DOHH2 (cell line): ENCODE measurements around the gene PHRF1.

Source experiments
- H3F3A ChIP-seq: fragments of 200-600 bp; sonication (generic), shearing (Covaris generic); 2 replicates; pipeline ENCODE4 v1.6.0; 2016; ENCODE audit warnings: antibody characterized with exemption, mild to moderate bottlenecking; ENCODE audit not compliant: control insufficient read depth, insufficient read depth
- H3K27ac ChIP-seq: fragments of 200-600 bp; sonication (generic); 2 replicates; pipeline ENCODE4 v1.5.1; 2014; ENCODE audit warnings: low read depth, mild to moderate bottlenecking, low read length, moderate library complexity
- H3K27me3 ChIP-seq: fragments of 200-600 bp; sonication (generic); 2 replicates; pipeline ENCODE4 v1.6.1; 2014; ENCODE audit warnings: mild to moderate bottlenecking, low read length, mixed read lengths; ENCODE audit not compliant: control insufficient read depth
- H3K36me3 ChIP-seq: fragments of 200-600 bp; sonication (generic); 2 replicates; pipeline ENCODE4 v1.6.1; 2014; ENCODE audit warnings: mild to moderate bottlenecking, low read length, moderate library complexity, mixed read lengths; ENCODE audit not compliant: control insufficient read depth
- H3K4me1 ChIP-seq: fragments of 200-600 bp; sonication (generic); 2 replicates; pipeline ENCODE4 v1.6.1; 2014; ENCODE audit warnings: mild to moderate bottlenecking, low read length, mixed read lengths; ENCODE audit not compliant: control insufficient read depth
- H3K4me2 ChIP-seq: fragments of 200-600 bp; sonication (generic); 2 replicates; pipeline ENCODE4 v1.6.0; 2014; ENCODE audit warnings: mild to moderate bottlenecking, low read length, moderate library complexity
- H3K4me3 ChIP-seq: fragments of 200-600 bp; sonication (generic); 2 replicates; pipeline ENCODE4 v1.5.1; 2014; ENCODE audit warnings: mild to moderate bottlenecking, low read length, mixed read lengths
- H3K79me2 ChIP-seq: fragments of 200-600 bp; sonication (generic); 2 replicates; pipeline ENCODE4 v1.6.1; 2014; ENCODE audit warnings: mild to moderate bottlenecking, low read length, mixed read lengths; ENCODE audit not compliant: control insufficient read depth
- H3K9me2 ChIP-seq: fragments of 200-600 bp; sonication (generic); replicated peaks from 2 replicates; pipeline ENCODE4 v1.6.1; 2014; ENCODE audit warnings: mild to moderate bottlenecking, low read length, mixed read lengths; ENCODE audit not compliant: control insufficient read depth
- H3K9me3 ChIP-seq: fragments of 200-600 bp; sonication (generic); 2 replicates; pipeline ENCODE4 v1.6.1; 2014; ENCODE audit warnings: antibody characterized with exemption, low read length, mixed read lengths; ENCODE audit not compliant: control insufficient read depth, insufficient read depth
- H4K20me1 ChIP-seq: fragments of 200-600 bp; sonication (generic); 2 replicates; pipeline ENCODE4 v1.6.0; 2014; ENCODE audit warnings: low read depth, mild to moderate bottlenecking, antibody characterized with exemption, low read length, moderate library complexity; ENCODE audit not compliant: control insufficient read depth, insufficient read depth
- EZH2phosphoT487 ChIP-seq: fragments of 200-600 bp; sonication (generic); IDR thresholded peaks from 2 replicates; pipeline ENCODE4 v1.6.1; 2017; ENCODE audit warnings: borderline replicate concordance, mild to moderate bottlenecking, antibody characterized with exemption, low read length, moderate library complexity, mixed read lengths
- TF ChIP-seq, protein P1 (sequence below): fragments of 200-600 bp; sonication (generic); IDR thresholded peaks from one replicate; pipeline ENCODE4 v1.5.1; 2014; ENCODE audit warnings: antibody characterized with exemption, mild to moderate bottlenecking, low read depth, low read length; ENCODE audit not compliant: poor library complexity, severe bottlenecking

The PHRF1 gene

DNA sequence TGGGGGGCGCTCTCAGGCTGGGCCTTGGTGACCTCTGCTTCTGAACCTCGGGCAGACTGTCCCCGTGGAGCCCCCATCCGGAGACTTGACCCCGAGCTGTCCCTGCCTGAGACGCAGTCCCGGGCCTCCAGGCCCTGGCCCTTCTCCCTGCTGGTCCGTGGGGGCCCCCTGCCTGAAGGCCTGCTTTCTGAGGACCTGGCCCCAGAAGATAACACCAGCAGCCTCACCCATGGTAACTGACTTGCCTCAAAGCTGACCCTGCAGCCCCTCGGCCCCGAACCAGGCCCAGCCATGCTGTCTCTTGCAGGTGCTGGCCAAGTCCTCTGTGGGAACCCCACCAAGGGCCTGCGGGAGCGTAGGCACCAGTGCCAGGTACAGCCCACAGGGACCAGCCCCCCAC is 24.7 kb upstream of the PHRF1 start:
- Histone ChIP-seq H3K4me3 (no peak overlapping the region), H3K4me1 (peaks cover 23% of the 10 kb centered on the region), H3K27me3 (peaks cover 15% of the 10 kb centered on the region), H3K4me2 (no peak overlapping the region), H3K36me3 (no peaks in the 10 kb centered on the region), H3K9me2 (no peaks in the 10 kb centered on the region), H3K79me2 (no peaks in the 10 kb centered on the region), H3F3A (no peaks in the 10 kb centered on the region), H3K27ac (no peak overlapping the region), H3K9me3 (no peaks in the 10 kb centered on the region), H4K20me1 (no peaks in the 10 kb centered on the region)
- no peak for TF ChIP-seq EZH2phosphoT487
- TF ChIP-seq, protein P1, sequence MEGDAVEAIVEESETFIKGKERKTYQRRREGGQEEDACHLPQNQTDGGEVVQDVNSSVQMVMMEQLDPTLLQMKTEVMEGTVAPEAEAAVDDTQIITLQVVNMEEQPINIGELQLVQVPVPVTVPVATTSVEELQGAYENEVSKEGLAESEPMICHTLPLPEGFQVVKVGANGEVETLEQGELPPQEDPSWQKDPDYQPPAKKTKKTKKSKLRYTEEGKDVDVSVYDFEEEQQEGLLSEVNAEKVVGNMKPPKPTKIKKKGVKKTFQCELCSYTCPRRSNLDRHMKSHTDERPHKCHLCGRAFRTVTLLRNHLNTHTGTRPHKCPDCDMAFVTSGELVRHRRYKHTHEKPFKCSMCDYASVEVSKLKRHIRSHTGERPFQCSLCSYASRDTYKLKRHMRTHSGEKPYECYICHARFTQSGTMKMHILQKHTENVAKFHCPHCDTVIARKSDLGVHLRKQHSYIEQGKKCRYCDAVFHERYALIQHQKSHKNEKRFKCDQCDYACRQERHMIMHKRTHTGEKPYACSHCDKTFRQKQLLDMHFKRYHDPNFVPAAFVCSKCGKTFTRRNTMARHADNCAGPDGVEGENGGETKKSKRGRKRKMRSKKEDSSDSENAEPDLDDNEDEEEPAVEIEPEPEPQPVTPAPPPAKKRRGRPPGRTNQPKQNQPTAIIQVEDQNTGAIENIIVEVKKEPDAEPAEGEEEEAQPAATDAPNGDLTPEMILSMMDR: no peak

DNA sequence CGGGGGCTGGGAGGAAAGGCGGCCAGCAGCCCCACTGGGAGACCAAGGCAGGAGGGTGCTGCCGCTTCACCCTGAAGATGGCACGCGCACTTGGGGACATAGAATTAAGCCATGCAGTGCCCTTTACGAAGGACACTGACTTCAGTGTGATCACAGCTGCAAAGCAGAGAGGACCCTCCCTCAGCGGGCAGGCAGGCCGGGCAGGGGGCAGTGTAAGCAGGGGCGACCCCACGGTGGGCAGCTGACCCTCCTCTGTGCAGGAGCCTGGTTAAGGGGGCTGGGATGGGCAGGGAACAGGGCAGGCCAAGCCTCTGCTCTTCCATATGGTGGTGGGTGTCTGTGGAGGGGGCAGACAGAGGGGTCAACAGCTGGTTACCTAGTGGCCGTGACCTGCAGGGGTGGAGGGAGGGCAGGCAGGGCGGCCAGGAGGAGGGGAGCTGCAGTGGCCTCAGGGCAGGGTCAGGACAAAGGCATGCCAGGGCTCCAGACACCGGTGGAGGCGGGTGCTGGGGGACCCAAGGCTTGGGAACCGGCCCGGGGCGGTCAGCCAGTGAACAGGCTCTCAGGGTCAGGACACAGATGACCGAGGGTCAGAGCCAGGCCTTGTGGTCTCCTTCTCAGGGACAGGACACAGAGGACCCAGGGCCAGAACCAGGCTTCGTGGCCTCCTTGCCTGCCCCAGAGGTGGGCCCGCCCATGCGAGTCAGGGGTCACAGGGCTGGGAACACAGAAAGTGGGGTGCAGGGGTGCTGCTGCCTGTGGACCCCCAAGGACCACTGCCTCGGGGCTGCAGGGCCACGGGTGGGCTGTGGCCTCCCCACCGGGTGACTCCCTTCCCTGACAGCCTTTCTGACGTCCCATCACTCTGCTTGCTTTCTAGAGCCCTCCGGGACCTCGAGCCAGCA is 22.9 kb upstream of the PHRF1 start:
- H3K4me2 ChIP-seq: no peak overlapping the region
- H3K79me2 ChIP-seq: no peaks in the 10 kb centered on the region
- H3K36me3 ChIP-seq: no peaks in the 10 kb centered on the region
- H3K4me1 ChIP-seq: peaks cover 23% of the 10 kb centered on the region
- no peaks in the 10 kb centered on the region for H3K9me3 ChIP-seq
- H3F3A ChIP-seq: no peaks in the 10 kb centered on the region
- peaks cover 32% of the 10 kb centered on the region for H3K27me3 ChIP-seq
- no peaks in the 10 kb centered on the region for H3K9me2 ChIP-seq
- H4K20me1 ChIP-seq: no peaks in the 10 kb centered on the region
- no peak overlapping the region for H3K4me3 ChIP-seq
- TF ChIP-seq EZH2phosphoT487: no peak
- TF ChIP-seq, protein P1: no peak
- H3K27ac ChIP-seq: no peak overlapping the region

DNA sequence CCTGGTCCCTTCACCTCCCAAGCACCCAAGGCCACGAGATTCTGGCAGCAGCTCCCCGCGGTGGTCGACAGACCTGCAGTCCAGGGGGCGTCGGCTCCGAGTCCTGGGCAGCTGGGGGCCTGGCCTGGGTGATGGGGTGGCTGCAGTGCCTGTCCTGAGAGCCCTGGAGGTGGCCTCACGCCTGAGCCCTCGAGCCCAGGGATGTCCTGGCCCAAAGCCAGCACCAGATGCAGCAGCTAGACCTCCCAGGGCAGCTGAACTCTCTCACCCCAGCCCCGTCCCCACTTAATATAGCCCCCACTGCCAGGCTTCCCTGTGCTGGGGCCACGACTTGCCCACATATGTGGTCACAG is 22.3 kb upstream of the PHRF1 start:
- no peaks in the 10 kb centered on the region for H3K9me2 ChIP-seq
- no peak for TF ChIP-seq EZH2phosphoT487
- TF ChIP-seq, protein P1: no peak
- peaks cover 32% of the 10 kb centered on the region for H3K27me3 ChIP-seq
- H3K9me3 ChIP-seq: no peaks in the 10 kb centered on the region
- H4K20me1 ChIP-seq: no peaks in the 10 kb centered on the region
- H3F3A ChIP-seq: no peaks in the 10 kb centered on the region
- H3K36me3 ChIP-seq: no peaks in the 10 kb centered on the region
- no peak overlapping the region for H3K4me2 ChIP-seq
- no peak overlapping the region for H3K4me3 ChIP-seq
- H3K79me2 ChIP-seq: no peaks in the 10 kb centered on the region
- peaks cover 21% of the 10 kb centered on the region for H3K4me1 ChIP-seq
- no peak overlapping the region for H3K27ac ChIP-seq
